GM12872 (cell line): ENCODE measurements around the gene TRIM17.

Source experiments
- CTCF ChIP-seq: IDR thresholded peaks from 3 replicates; pipeline ENCODE4 v1.5.1; 2011; ENCODE audit warnings: low read depth, mild to moderate bottlenecking, low read length, moderate library complexity; ENCODE audit not compliant: insufficient read depth

Gene TRIM17

GRCh38 chr1:228413241-228414010, 3.2 kb downstream of the TRIM17 start:
- no peak for TF ChIP-seq CTCF

- no peak for TF ChIP-seq CTCF
These were observed 4.9 kb downstream of the TRIM17 start for GRCh38 chr1:228411548-228412430.

GRCh38 chr1:228411121-228411520, 5.5 kb downstream of the TRIM17 start:
- TF ChIP-seq CTCF = no peak

GRCh38 chr1:228410671-228411070, 6.0 kb downstream of the TRIM17 start:
- no peak for TF ChIP-seq CTCF

- no peak for TF ChIP-seq CTCF
These were observed 6.6 kb downstream of the TRIM17 start for GRCh38 chr1:228410015-228410414.

GRCh38 chr1:228408869-228409805, 7.5 kb downstream of the TRIM17 start:
- no peak for TF ChIP-seq CTCF
